Esophagus squamous epithelium (tissue), 4 donors: ENCODE measurements around the gene MAN2B1.

Experiments
- POLR2A ChIP-seq, 4 donors: fragments of 450-650 bp; IDR thresholded peaks; one replicate each; pipeline ENCODE4 v1.6.1; 2017; ENCODE audit warnings: antibody characterized with exemption in 4 of 4, mild to moderate bottlenecking in 4 of 4, moderate library complexity in 3 of 4
- TF ChIP-seq, protein P1 (sequence below), 6 experiments: fragments of 450-650 bp in 4 of 6; fragments of 200-600 bp in 2 of 6; sonication (generic) in 2 of 6; IDR thresholded peaks; one replicate each; pipeline ENCODE4 v1.5.1; 2016 to 2019; ENCODE audit warnings: antibody characterized with exemption in 6 of 6, mild to moderate bottlenecking in 4 of 6, moderate library complexity in 4 of 6

DNA sequence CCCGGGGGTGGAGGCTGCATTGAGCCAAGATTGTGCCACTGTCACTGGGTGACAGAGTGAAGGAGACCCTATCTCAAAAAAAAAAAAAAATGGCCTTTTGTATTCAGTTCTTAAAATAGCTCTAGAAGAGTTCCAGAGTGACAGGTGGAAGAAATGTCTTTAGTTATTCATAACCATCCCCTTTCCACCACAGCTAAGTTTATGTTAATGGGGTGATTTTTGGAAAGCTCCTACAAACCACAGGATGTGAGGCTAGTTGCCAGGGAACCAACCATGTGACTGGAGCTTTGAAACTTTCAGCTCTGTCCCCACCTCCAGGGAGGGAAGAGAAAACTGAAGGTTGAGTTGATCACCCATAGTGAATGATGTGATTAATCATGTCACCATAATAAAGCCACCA lies 62.8 kb downstream of the MAN2B1 start:
- TF ChIP-seq, protein P1, sequence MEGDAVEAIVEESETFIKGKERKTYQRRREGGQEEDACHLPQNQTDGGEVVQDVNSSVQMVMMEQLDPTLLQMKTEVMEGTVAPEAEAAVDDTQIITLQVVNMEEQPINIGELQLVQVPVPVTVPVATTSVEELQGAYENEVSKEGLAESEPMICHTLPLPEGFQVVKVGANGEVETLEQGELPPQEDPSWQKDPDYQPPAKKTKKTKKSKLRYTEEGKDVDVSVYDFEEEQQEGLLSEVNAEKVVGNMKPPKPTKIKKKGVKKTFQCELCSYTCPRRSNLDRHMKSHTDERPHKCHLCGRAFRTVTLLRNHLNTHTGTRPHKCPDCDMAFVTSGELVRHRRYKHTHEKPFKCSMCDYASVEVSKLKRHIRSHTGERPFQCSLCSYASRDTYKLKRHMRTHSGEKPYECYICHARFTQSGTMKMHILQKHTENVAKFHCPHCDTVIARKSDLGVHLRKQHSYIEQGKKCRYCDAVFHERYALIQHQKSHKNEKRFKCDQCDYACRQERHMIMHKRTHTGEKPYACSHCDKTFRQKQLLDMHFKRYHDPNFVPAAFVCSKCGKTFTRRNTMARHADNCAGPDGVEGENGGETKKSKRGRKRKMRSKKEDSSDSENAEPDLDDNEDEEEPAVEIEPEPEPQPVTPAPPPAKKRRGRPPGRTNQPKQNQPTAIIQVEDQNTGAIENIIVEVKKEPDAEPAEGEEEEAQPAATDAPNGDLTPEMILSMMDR (IDR thresholded peaks at IDR 0.05): no peak
- TF ChIP-seq POLR2A (IDR thresholded peaks at IDR 0.05): no peak
